Neuronal stem cell (in vitro differentiated cells): ENCODE measurements around the gene WNT9A.
A peak's percentile ranks its signal among the peaks of the same experiment; 100 is the strongest.

ENCODE experiments used
- DNase-seq: peaks from one replicate; pipeline ENCODE4 v3.0.0-alpha.2; 2013; ENCODE audit warnings: low spot score
- H2AFZ ChIP-seq: one replicate; pipeline ENCODE4 v1.6.1; 2013; ENCODE audit warnings: mild to moderate bottlenecking, low read length, inconsistent platforms
- H2AK5ac ChIP-seq: 2 replicates; pipeline ENCODE4 v1.6.1; 2013; ENCODE audit warnings: low read depth, mild to moderate bottlenecking, inconsistent platforms, low read length, moderate library complexity, mixed read lengths
- H2BK120ac ChIP-seq: 2 replicates; pipeline ENCODE4 v1.6.1; 2013; ENCODE audit warnings: low read depth, mild to moderate bottlenecking, inconsistent platforms, low read length, moderate library complexity, mixed read lengths
- H2BK12ac ChIP-seq: one replicate; pipeline ENCODE4 v1.6.1; 2013; ENCODE audit warnings: low read length, inconsistent platforms
- H2BK15ac ChIP-seq: 2 replicates; pipeline ENCODE4 v1.6.1; 2013; ENCODE audit warnings: mild to moderate bottlenecking, low read length, inconsistent platforms, mixed read lengths
- H2BK5ac ChIP-seq: one replicate; pipeline ENCODE4 v1.6.1; 2013; ENCODE audit warnings: inconsistent platforms, mild to moderate bottlenecking, low read length, moderate library complexity
- H3K14ac ChIP-seq: one replicate; pipeline ENCODE4 v1.6.1; 2013; ENCODE audit warnings: low read length, inconsistent platforms
- H3K18ac ChIP-seq: 2 replicates; pipeline ENCODE4 v1.6.1; 2013; ENCODE audit warnings: low read length, inconsistent platforms
- H3K23ac ChIP-seq: 2 replicates; pipeline ENCODE4 v1.6.1; 2013; ENCODE audit warnings: low read depth, mild to moderate bottlenecking, mixed read lengths, low read length, inconsistent platforms; ENCODE audit not compliant: poor library complexity
- H3K27ac ChIP-seq: replicated peaks from 3 replicates; pipeline ENCODE4 v1.5.1; 2013; ENCODE audit warnings: low read length, inconsistent platforms
- H3K27me3 ChIP-seq, 3 experiments: 2 replicates each; pipeline ENCODE4 v1.6.1; 2013; ENCODE audit warnings: low read length in 3 of 3, mild to moderate bottlenecking in 2 of 3, inconsistent platforms in 1 of 3, low read depth in 1 of 3, mixed read lengths in 1 of 3, moderate library complexity in 1 of 3; ENCODE audit not compliant: control insufficient read depth in 3 of 3, insufficient read depth in 3 of 3
- H3K36me3 ChIP-seq, 2 donors: replicated peaks in 1 of 2; 2 replicates each; pipeline ENCODE4 v1.6.1; 2013; ENCODE audit warnings: low read length in 2 of 2; ENCODE audit not compliant: control insufficient read depth in 2 of 2, insufficient read depth in 2 of 2
- H3K4ac ChIP-seq: 2 replicates; pipeline ENCODE4 v1.6.1; 2013; ENCODE audit warnings: inconsistent platforms, mild to moderate bottlenecking, low read length, moderate library complexity
- H3K4me1 ChIP-seq, 2 donors: 1 replicate in 1 of 2; 2 replicates in 1 of 2; pipeline ENCODE4 v1.6.1; 2013; ENCODE audit warnings: low read length in 2 of 2, low read depth in 1 of 2; ENCODE audit not compliant: control insufficient read depth in 2 of 2, insufficient read depth in 1 of 2
- H3K4me2 ChIP-seq: one replicate; pipeline ENCODE4 v1.6.1; 2013; ENCODE audit warnings: mild to moderate bottlenecking, low read length, inconsistent platforms; ENCODE audit not compliant: insufficient read depth, poor library complexity, severe bottlenecking
- H3K4me3 ChIP-seq, 2 donors: 2 replicates each; pipeline ENCODE4 v1.5.1; 2013; ENCODE audit warnings: low read length in 2 of 2, mild to moderate bottlenecking in 2 of 2, inconsistent platforms in 1 of 2, moderate library complexity in 1 of 2
- H3K79me1 ChIP-seq: one replicate; pipeline ENCODE4 v1.6.1; 2013; ENCODE audit warnings: low read depth, mild to moderate bottlenecking, inconsistent platforms, low read length, moderate library complexity
- H3K9ac ChIP-seq: one replicate; pipeline ENCODE4 v1.6.1; 2013; ENCODE audit warnings: mild to moderate bottlenecking, low read depth, low read length, inconsistent platforms; ENCODE audit not compliant: poor library complexity
- H3K9me3 ChIP-seq, 2 donors: replicated peaks in 1 of 2; 2 replicates each; pipeline versions ENCODE3 to v1.6.1; 2013; ENCODE audit warnings: low read length in 2 of 2, mild to moderate bottlenecking in 2 of 2, inconsistent platforms in 1 of 2, low read depth in 1 of 2, mixed read lengths in 1 of 2, moderate library complexity in 1 of 2; ENCODE audit not compliant: control insufficient read depth in 2 of 2, insufficient read depth in 1 of 2
- H4K8ac ChIP-seq: one replicate; pipeline ENCODE4 v1.6.1; 2013; ENCODE audit warnings: low read depth, mild to moderate bottlenecking, inconsistent platforms, low read length, moderate library complexity
- H4K91ac ChIP-seq: one replicate; pipeline ENCODE4 v1.6.1; 2013; ENCODE audit warnings: low read length, low read depth, mild to moderate bottlenecking, inconsistent platforms; ENCODE audit not compliant: poor library complexity
- WGBS, 2 donors: extraction: QIAGEN DNeasy Blood & Tissue Kit; methylation state at CpG; one replicate each; pipeline ENCODE4 v1.1.7; 2013; ENCODE audit warnings: missing lambda C conversion rate in 2 of 2, mixed read lengths in 1 of 2; ENCODE audit not compliant: insufficient read length in 2 of 2, insufficient replicate concordance in 1 of 2; ENCODE audit errors: extremely low coverage in 2 of 2; 5-methylcytosine and 5-hydroxymethylcytosine counted together

WNT9A gene

DNA sequence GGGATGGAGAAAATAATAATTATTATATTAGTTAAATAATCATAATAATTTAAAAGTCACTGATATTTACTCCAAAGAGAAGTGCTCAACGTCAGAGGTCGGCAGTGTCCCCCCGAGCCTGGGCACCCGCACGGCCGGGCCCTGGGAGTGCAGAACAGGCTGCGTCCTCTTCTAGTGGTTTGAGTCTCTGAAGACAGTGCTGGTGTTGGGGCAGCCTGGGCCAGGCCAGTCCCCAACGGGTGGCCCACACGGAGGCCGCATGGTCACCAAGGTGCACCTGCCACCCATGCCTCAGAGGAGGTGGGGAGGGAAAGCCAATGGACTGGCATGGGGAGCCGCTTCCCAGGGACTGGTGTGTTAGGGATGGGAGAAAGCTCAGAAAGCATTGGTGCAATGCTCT is 27.3 kb downstream of the WNT9A start:
- Histone ChIP-seq H3K23ac (no peak overlapping the region), H3K4me3 (no peak overlapping the region), H2BK5ac (peak overlapping the region; percentile 44), H2BK120ac (peak overlapping the region; percentile 48), H4K8ac (peak overlapping the region; percentile 19), H3K27me3 (peaks cover 0 to 4% (median 0%) of the 10 kb centered on the region in 3 experiments), H3K4ac (no peak overlapping the region), H2BK12ac (peak overlapping the region; percentile 92), H3K27ac (no peak overlapping the region), H3K79me1 (peaks cover 6% of the 10 kb centered on the region), H3K36me3 (peaks cover 0 to 7% of the 10 kb centered on the region in 2 donors), H3K14ac (no peak overlapping the region), H3K18ac (peak overlapping the region; percentile 92), H3K4me2 (no peak overlapping the region), H4K91ac (peak overlapping the region; percentile 93), H3K9ac (peak overlapping the region; percentile 27), H2AFZ (no peak overlapping the region), H2AK5ac (peak overlapping the region; percentile 97), H2BK15ac (peak overlapping the region; percentile 72), H3K4me1 (peaks cover 30 to 58% of the 10 kb centered on the region in 2 donors), H3K9me3 (peaks cover 0 to 2% of the 10 kb centered on the region in 2 donors)
- no CpG with 5 or more reads among the region's 11 CpGs for WGBS, 2 donors
- no peak for DNase-seq

DNA sequence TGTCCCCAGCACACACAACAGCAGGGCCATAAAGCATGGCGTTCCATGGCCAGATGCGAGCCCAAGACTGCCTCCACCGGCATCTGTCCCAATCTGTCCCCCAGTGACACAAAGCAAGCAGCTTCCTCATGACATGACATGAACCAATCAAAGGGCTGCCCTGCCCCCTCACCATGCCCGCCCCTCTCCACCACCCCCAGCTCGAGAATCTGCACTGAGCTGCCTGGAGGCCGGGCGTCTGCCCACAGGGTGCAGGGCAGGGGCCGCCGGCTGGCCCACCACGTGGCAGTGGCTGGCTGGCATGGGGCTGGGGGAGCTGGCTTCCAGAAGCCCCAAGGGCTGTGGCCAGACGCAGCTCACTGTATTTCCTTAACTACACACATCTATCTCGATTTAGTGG is 27.8 kb downstream of the WNT9A start:
- H2AFZ ChIP-seq, result peak overlapping the region; percentile 87
- H3K18ac ChIP-seq, result peak overlapping the region; percentile 91
- no peak overlapping the region for H3K23ac ChIP-seq
- H3K9me3 ChIP-seq, result peaks cover 0 to 2% of the 10 kb centered on the region in 2 donors
- H3K79me1 ChIP-seq, result peaks cover 6% of the 10 kb centered on the region
- H2AK5ac ChIP-seq, result peak overlapping the region; percentile 97
- H3K27ac ChIP-seq, result peak overlapping the region; percentile 25
- H2BK12ac ChIP-seq, result peak overlapping the region; percentile 78
- peak overlapping the region; percentile 61 for H3K9ac ChIP-seq
- peaks cover 35 to 63% of the 10 kb centered on the region in 2 donors for H3K4me1 ChIP-seq
- H4K91ac ChIP-seq, result no peak overlapping the region
- H3K4me2 ChIP-seq, result no peak overlapping the region
- DNase-seq, result no peak
- H2BK15ac ChIP-seq, result peak overlapping the region; percentile 51
- H3K14ac ChIP-seq, result peak overlapping the region; percentile 25
- H3K27me3 ChIP-seq, result peaks cover 0 to 4% (median 0%) of the 10 kb centered on the region in 3 experiments
- no peak overlapping the region for H3K4me3 ChIP-seq
- no peak overlapping the region for H2BK120ac ChIP-seq
- H4K8ac ChIP-seq, result peak overlapping the region; percentile 19
- whole genome bisulfite sequencing, 2 donors, result no CpG with 5 or more reads among the region's 12 CpGs
- H2BK5ac ChIP-seq, result peak overlapping the region; percentile 44
- H3K4ac ChIP-seq, result no peak overlapping the region
- peaks cover 0 to 7% of the 10 kb centered on the region in 2 donors for H3K36me3 ChIP-seq

DNA sequence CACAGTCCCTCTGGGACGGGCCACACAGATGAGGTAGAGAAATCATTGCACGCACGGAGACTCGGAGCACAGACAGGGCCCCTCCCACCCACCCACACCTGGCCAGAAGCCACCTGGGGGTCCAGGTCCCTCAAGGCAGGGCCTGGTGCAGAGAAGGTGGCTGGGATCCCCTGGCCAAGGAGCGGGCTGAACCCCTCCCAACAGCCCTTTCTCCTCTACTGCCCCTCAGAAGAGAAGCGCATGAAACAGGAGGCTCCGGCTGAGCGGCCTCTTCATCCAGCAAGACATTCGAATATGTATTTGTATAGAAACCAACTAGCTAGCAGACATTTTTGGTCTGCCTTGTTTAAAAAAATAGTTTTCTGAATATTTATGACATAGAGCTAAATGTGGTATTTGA is 29.0 kb downstream of the WNT9A start:
- H2BK15ac ChIP-seq, result no peak overlapping the region
- H3K9me3 ChIP-seq, result peaks cover 0 to 2% of the 10 kb centered on the region in 2 donors
- H3K79me1 ChIP-seq, result peaks cover 2% of the 10 kb centered on the region
- no peak overlapping the region for H3K18ac ChIP-seq
- H3K14ac ChIP-seq, result no peak overlapping the region
- H3K4me2 ChIP-seq, result no peak overlapping the region
- H3K27ac ChIP-seq, result no peak overlapping the region
- H2BK5ac ChIP-seq, result no peak overlapping the region
- H3K27me3 ChIP-seq, result peaks cover 0 to 4% (median 0%) of the 10 kb centered on the region in 3 experiments
- H4K91ac ChIP-seq, result no peak overlapping the region
- H2AK5ac ChIP-seq, result no peak overlapping the region
- H2BK12ac ChIP-seq, result no peak overlapping the region
- no peak overlapping the region for H2AFZ ChIP-seq
- peaks cover 47 to 71% of the 10 kb centered on the region in 2 donors for H3K4me1 ChIP-seq
- no CpG with 5 or more reads among the region's 9 CpGs for WGBS, 2 donors
- H3K4me3 ChIP-seq, result no peak overlapping the region
- H3K36me3 ChIP-seq, result peaks cover 0 to 7% of the 10 kb centered on the region in 2 donors
- H3K4ac ChIP-seq, result no peak overlapping the region
- no peak for DNase-seq
- H3K9ac ChIP-seq, result no peak overlapping the region
- no peak overlapping the region for H4K8ac ChIP-seq
- H2BK120ac ChIP-seq, result no peak overlapping the region
- no peak overlapping the region for H3K23ac ChIP-seq

DNA sequence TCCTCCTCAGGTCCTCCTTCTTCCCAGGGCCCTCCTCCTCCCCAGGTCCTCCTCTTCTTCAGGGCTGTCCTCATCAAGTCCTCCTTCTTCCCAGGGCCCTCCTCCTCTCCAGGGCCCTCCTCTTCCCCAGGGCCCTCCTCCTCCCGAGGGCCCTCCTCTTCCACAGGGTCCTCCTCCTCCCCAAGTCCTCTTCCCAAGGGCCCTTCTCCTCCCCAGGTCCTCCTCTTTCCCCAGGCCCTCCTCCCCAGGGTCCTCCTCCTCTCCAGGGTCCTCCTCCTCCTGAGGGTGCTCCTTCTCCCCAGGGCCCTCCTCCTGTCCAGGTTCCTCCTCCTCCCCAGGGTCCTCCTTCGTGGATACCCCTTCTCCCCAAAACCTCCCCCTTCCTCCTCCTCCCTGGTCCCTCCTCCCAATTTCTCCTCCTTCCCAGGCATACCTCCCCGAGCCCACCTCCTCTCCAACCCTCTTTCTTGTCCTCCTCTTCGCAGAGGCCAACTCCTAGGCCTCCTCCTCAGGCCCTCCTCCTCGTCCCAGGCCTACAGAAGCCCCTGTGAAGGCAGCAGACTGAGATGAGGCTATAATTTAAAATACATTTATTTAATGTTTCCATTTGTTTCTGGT is 29.5 kb downstream of the WNT9A start:
- no peak overlapping the region for H3K14ac ChIP-seq
- no peak overlapping the region for H3K4ac ChIP-seq
- H3K27me3 ChIP-seq, result peaks cover 0 to 4% (median 0%) of the 10 kb centered on the region in 3 experiments
- H3K4me3 ChIP-seq, result no peak overlapping the region
- H2BK12ac ChIP-seq, result peak overlapping the region; percentile 76
- no peak overlapping the region for H4K91ac ChIP-seq
- peak overlapping the region; percentile 89 for H2BK5ac ChIP-seq
- DNase-seq, result no peak
- no peak overlapping the region for H2AFZ ChIP-seq
- H3K79me1 ChIP-seq, result peaks cover 2% of the 10 kb centered on the region
- H3K9ac ChIP-seq, result no peak overlapping the region
- H3K4me1 ChIP-seq, result peaks cover 52 to 71% of the 10 kb centered on the region in 2 donors
- no peak overlapping the region for H4K8ac ChIP-seq
- H3K36me3 ChIP-seq, result peaks cover 0 to 7% of the 10 kb centered on the region in 2 donors
- peak overlapping the region; percentile 86 for H3K18ac ChIP-seq
- H3K9me3 ChIP-seq, result peaks cover 0 to 2% of the 10 kb centered on the region in 2 donors
- H3K23ac ChIP-seq, result no peak overlapping the region
- H2BK120ac ChIP-seq, result peak overlapping the region; percentile 65
- H2BK15ac ChIP-seq, result peak overlapping the region; percentile 97
- no CpG with 5 or more reads among the region's 5 CpGs for WGBS, 2 donors
- H2AK5ac ChIP-seq, result peak overlapping the region; percentile 98
- H3K4me2 ChIP-seq, result no peak overlapping the region
- no peak overlapping the region for H3K27ac ChIP-seq
